Upper lobe of right lung (tissue), 1 donor: ENCODE data around the gene CDIP1. TPM values are rescaled to one million over a fixed set of nuclear protein-coding genes. Genes with fewer than 3 reads are reported as not detected.

Experiments used
- ATAC-seq: fragments of 200-7000 bp; cut with Tn5 transposase; one replicate; pipeline ENCODE4 v1.9.1; 2020; ENCODE audit warnings: mild to moderate bottlenecking, moderate library complexity
- DNase-seq: peaks from one replicate; pipeline ENCODE4 v3.0.0-alpha.2; 2020
- H3K27ac ChIP-seq: fragments of 200-600 bp; one replicate; pipeline ENCODE4 v1.8.0; 2022
- H3K27me3 ChIP-seq: fragments of 200-600 bp; one replicate; pipeline ENCODE4 v1.8.0; 2022; ENCODE audit warnings: mild to moderate bottlenecking
- H3K36me3 ChIP-seq: fragments of 200-600 bp; one replicate; pipeline ENCODE4 v1.8.0; 2022
- H3K4me1 ChIP-seq: fragments of 200-600 bp; one replicate; pipeline ENCODE4 v1.8.0; 2022
- H3K4me3 ChIP-seq: fragments of 200-600 bp; one replicate; pipeline ENCODE4 v1.8.0; 2022; ENCODE audit warnings: mild to moderate bottlenecking
- H3K9me3 ChIP-seq: fragments of 200-600 bp; one replicate; pipeline ENCODE4 v1.8.0; 2022
- CTCF ChIP-seq: fragments of 200-600 bp; IDR thresholded peaks from one replicate; pipeline ENCODE4 v1.8.0; 2022; ENCODE audit warnings: antibody characterized with exemption
- intact Hi-C: fragments of 100-400 bp; cut with DNase I; formaldehyde crosslinking; loops from one replicate; pipeline ENCODE4 v1.11.0; 2022
- total RNA-seq: library from RNA; stranded (reverse); fragmentation: NEBNext Ultra II Directional; extraction: Animal tissue kit (Norgen Biotek cat#: 25700); gene quantifications from one replicate; pipeline ENCODE4 v1.2.1, GENCODE V29; 2021
- donor health status: DM: no; HTN: yes; CAD: no; lungs with severe emphysema.

CDIP1 gene
- total RNA-seq, 1 donor from 2014 or later = 23.8 TPM

- H3K4me1 ChIP-seq = peaks cover 28% of the 10 kb centered on the region
Observed at GRCh38 chr16:4508806-4509205, 29.8 kb downstream of the CDIP1 start.

GRCh38 chr16:4507588-4508345, 30.8 kb downstream of the CDIP1 start:
- no peak overlapping the region for H3K4me3 ChIP-seq
- no peak for TF ChIP-seq CTCF
- H3K9me3 ChIP-seq = no peaks in the 10 kb centered on the region
- ATAC-seq = no peak
- H3K27ac ChIP-seq = no peak overlapping the region
- H3K4me1 ChIP-seq = peaks cover 23% of the 10 kb centered on the region
- no peaks in the 10 kb centered on the region for H3K27me3 ChIP-seq
- intact Hi-C loops = loop anchor here (5.0 kb wide), 1 partner anchor 40 kb away; no protein-coding TSS in a partner anchor
- peaks cover 67% of the 10 kb centered on the region for H3K36me3 ChIP-seq
- no peak for DNase-seq

More at GRCh38 chr16:4508806-4509205, 29.8 kb downstream of the CDIP1 start:
- TF ChIP-seq CTCF = no peak
- intact Hi-C loops = loop anchor here (5.0 kb wide), 1 partner anchor 38 kb away; no protein-coding TSS in a partner anchor
- no peak overlapping the region for H3K27ac ChIP-seq
- no peaks in the 10 kb centered on the region for H3K9me3 ChIP-seq
- H3K4me3 ChIP-seq = no peak overlapping the region
- DNase-seq = no peak
- H3K36me3 ChIP-seq = peaks cover 77% of the 10 kb centered on the region
- ATAC-seq = no peak
- H3K27me3 ChIP-seq = no peaks in the 10 kb centered on the region

- no peaks in the 10 kb centered on the region for H3K9me3 ChIP-seq
- peaks cover 55% of the 10 kb centered on the region for H3K36me3 ChIP-seq
- no peak overlapping the region for H3K4me3 ChIP-seq
- peaks cover 30% of the 10 kb centered on the region for H3K4me1 ChIP-seq
- intact Hi-C loops = loop anchor here (5.0 kb wide), 1 partner anchor 41 kb away; no protein-coding TSS in a partner anchor
- DNase-seq (no peak), ATAC-seq (peak; percentile 86)
- peak overlapping the region; percentile 20 for H3K27ac ChIP-seq
- TF ChIP-seq CTCF = peak; percentile 84
- H3K27me3 ChIP-seq = no peaks in the 10 kb centered on the region
Observed at GRCh38 chr16:4506450-4506849, 32.1 kb downstream of the CDIP1 start.

GRCh38 chr16:4505356-4506147, 33.0 kb downstream of the CDIP1 start:
- Histone ChIP-seq H3K4me3 (no peak overlapping the region), H3K36me3 (peaks cover 48% of the 10 kb centered on the region), H3K9me3 (no peaks in the 10 kb centered on the region), H3K27me3 (no peaks in the 10 kb centered on the region), H3K4me1 (peaks cover 31% of the 10 kb centered on the region), H3K27ac (peak overlapping the region; percentile 20)
- TF ChIP-seq CTCF = no peak
- DNase-seq (no peak), ATAC-seq (peak; percentile 77)
- intact Hi-C loops = loop anchor here (5.0 kb wide), 1 partner anchor 42 kb away; no protein-coding TSS in a partner anchor

GRCh38 chr16:4501071-4501478, 37.5 kb downstream of the CDIP1 start:
- H3K36me3 ChIP-seq = peaks cover 24% of the 10 kb centered on the region
- H3K4me1 ChIP-seq = peaks cover 35% of the 10 kb centered on the region
- ATAC-seq (no peak), DNase-seq (no peak)
- no peak overlapping the region for H3K4me3 ChIP-seq
- H3K9me3 ChIP-seq = no peaks in the 10 kb centered on the region
- intact Hi-C loops = no loop called here
- no peaks in the 10 kb centered on the region for H3K27me3 ChIP-seq
- peak overlapping the region; percentile 1 for H3K27ac ChIP-seq
- TF ChIP-seq CTCF = no peak
